IMR-90 (cell line): ENCODE results near the gene NPFFR2. TPM values are rescaled to one million over a fixed set of nuclear protein-coding genes. Genes with fewer than 3 reads are reported as not detected.

Source experiments
- ATAC-seq: fragments of 200-7000 bp; cut with Tn5 transposase; 2 replicates; pipeline ENCODE4 v1.9.1; 2020; ENCODE audit warnings: low read depth, mild to moderate bottlenecking, moderate library complexity
- BruUV-seq: library from RNA; stranded (reverse); fragments of 400-500 nt; replicated peaks from 2 replicates; lab custom pipeline; 2021; lab: Mats Ljungman, UMichigan
- CTCF ChIA-PET: fragments of 300-600 bp; formaldehyde crosslinking; extraction: SDS; loops from one replicate; lab custom pipeline; 2021; ENCODE audit warnings: antibody characterized with exemption; lab: Yijun Ruan, JAX
- POLR2A ChIA-PET: fragments of 300-600 bp; sonication (Branson Sonifier 250); formaldehyde crosslinking; loops from one replicate; lab custom pipeline; 2022; ENCODE audit warnings: antibody characterized with exemption; ENCODE audit not compliant: unreplicated experiment; lab: Charles Lee
- DNase-seq: peaks from one replicate; pipeline ENCODE4 v3.0.0; 2013
- H2AFZ ChIP-seq: replicated peaks from 2 replicates; pipeline ENCODE3; 2013; ENCODE audit warnings: low read length, mild to moderate bottlenecking; ENCODE audit not compliant: poor library complexity
- H2AK5ac ChIP-seq: 2 replicates; pipeline ENCODE4 v1.6.1; 2013; ENCODE audit warnings: low read depth, low read length, inconsistent platforms
- H2AK9ac ChIP-seq: replicated peaks from 2 replicates; pipeline ENCODE3; 2013; ENCODE audit warnings: mild to moderate bottlenecking, low read depth, low read length, moderate library complexity; ENCODE audit not compliant: poor library complexity
- H2BK120ac ChIP-seq: 2 replicates; pipeline ENCODE4 v1.6.1; 2013; ENCODE audit warnings: low read depth, low read length, inconsistent platforms
- H2BK15ac ChIP-seq: 3 replicates; pipeline ENCODE4 v1.6.1; 2013; ENCODE audit warnings: low read depth, low read length, inconsistent platforms
- H2BK20ac ChIP-seq: 2 replicates; pipeline ENCODE4 v1.6.1; 2013; ENCODE audit warnings: low read depth, mild to moderate bottlenecking, inconsistent platforms, low read length, moderate library complexity
- H2BK5ac ChIP-seq: 2 replicates; pipeline ENCODE4 v1.6.1; 2013; ENCODE audit warnings: mild to moderate bottlenecking, low read depth, low read length, inconsistent platforms; ENCODE audit not compliant: poor library complexity, severe bottlenecking
- H3K14ac ChIP-seq: replicated peaks from 2 replicates; pipeline ENCODE4 v1.6.1; 2013; ENCODE audit warnings: low read depth, low read length, inconsistent platforms
- H3K18ac ChIP-seq: 2 replicates; pipeline ENCODE4 v1.6.1; 2013; ENCODE audit warnings: low read depth, low read length, control low read depth
- H3K23ac ChIP-seq: 2 replicates; pipeline ENCODE4 v1.6.1; 2013; ENCODE audit warnings: low read depth, low read length, inconsistent platforms
- H3K27ac ChIP-seq: 2 replicates; pipeline ENCODE4 v1.5.1; 2013; ENCODE audit warnings: mild to moderate bottlenecking, control low read depth, low read length; ENCODE audit not compliant: insufficient read depth
- H3K27me3 ChIP-seq: 2 replicates; pipeline ENCODE4 v1.6.1; 2013; ENCODE audit warnings: low read length; ENCODE audit not compliant: control insufficient read depth, insufficient read depth
- H3K36me3 ChIP-seq: 2 replicates; pipeline ENCODE4 v1.6.1; 2013; ENCODE audit warnings: low read length, mixed read lengths; ENCODE audit not compliant: control insufficient read depth, insufficient read depth
- H3K4ac ChIP-seq: 2 replicates; pipeline ENCODE4 v1.6.1; 2013; ENCODE audit warnings: low read depth, low read length, inconsistent platforms
- H3K4me1 ChIP-seq: 2 replicates; pipeline ENCODE4 v1.6.1; 2013; ENCODE audit warnings: low read length, mixed read lengths; ENCODE audit not compliant: control insufficient read depth, insufficient read depth
- H3K4me2 ChIP-seq: 2 replicates; pipeline ENCODE4 v1.6.1; 2013; ENCODE audit warnings: low read depth, mild to moderate bottlenecking, control low read depth, low read length, moderate library complexity
- H3K4me3 ChIP-seq: 2 replicates; pipeline ENCODE4 v1.5.1; 2013; ENCODE audit warnings: low read depth, mild to moderate bottlenecking, control low read depth, low read length, moderate library complexity; ENCODE audit not compliant: insufficient read depth
- H3K56ac ChIP-seq: 2 replicates; pipeline ENCODE4 v1.6.1; 2013; ENCODE audit warnings: low read length, inconsistent platforms; ENCODE audit not compliant: insufficient read depth; ENCODE audit errors: extremely low read depth
- H3K79me1 ChIP-seq, 2 experiments: 2 replicates each; pipeline ENCODE4 v1.6.1; 2013; ENCODE audit warnings: low read length in 2 of 2, inconsistent platforms in 1 of 2, low read depth in 1 of 2
- H3K9ac ChIP-seq: 2 replicates; pipeline ENCODE4 v1.6.1; 2013; ENCODE audit warnings: low read depth, low read length, control low read depth
- H3K9me1 ChIP-seq: 2 replicates; pipeline ENCODE4 v1.6.1; 2013; ENCODE audit warnings: low read length, inconsistent platforms; ENCODE audit not compliant: insufficient read depth
- H3K9me3 ChIP-seq: 2 replicates; pipeline ENCODE4 v1.6.1; 2013; ENCODE audit warnings: low read length; ENCODE audit not compliant: control insufficient read depth, insufficient read depth
- H4K20me1 ChIP-seq: 2 replicates; pipeline ENCODE4 v1.6.1; 2013; ENCODE audit warnings: low read length, inconsistent platforms; ENCODE audit not compliant: insufficient read depth
- H4K5ac ChIP-seq: 2 replicates; pipeline ENCODE4 v1.6.1; 2013; ENCODE audit warnings: mild to moderate bottlenecking, low read depth, low read length, control low read depth
- H4K8ac ChIP-seq, 2 experiments: 2 replicates each; pipeline ENCODE4 v1.6.1; 2013; ENCODE audit warnings: low read depth in 2 of 2, low read length in 2 of 2, control low read depth in 1 of 2, inconsistent platforms in 1 of 2
- H4K91ac ChIP-seq: 2 replicates; pipeline ENCODE4 v1.6.1; 2013; ENCODE audit warnings: low read depth, low read length, inconsistent platforms; ENCODE audit not compliant: insufficient read depth
- BHLHE40 ChIP-seq: fragments of 150-350 bp; IDR thresholded peaks from 2 replicates; pipeline ENCODE4 v1.6.1; 2016; ENCODE audit warnings: mild to moderate bottlenecking, low read depth, low read length
- CEBPB ChIP-seq: IDR thresholded peaks from 2 replicates; pipeline ENCODE4 v1.6.1; 2012; ENCODE audit warnings: low read depth, low read length, improper control_type of control experiment
- CHD1 ChIP-seq: IDR thresholded peaks from 2 replicates; pipeline ENCODE4 v1.6.1; 2012; ENCODE audit warnings: low read depth, low read length, improper control_type of control experiment
- FOS ChIP-seq: fragments of 150-350 bp; IDR thresholded peaks from 2 replicates; pipeline ENCODE4 v1.6.1; 2016; ENCODE audit warnings: low read depth, low read length
- MAFK ChIP-seq: IDR thresholded peaks from 2 replicates; pipeline ENCODE4 v1.6.1; 2012; ENCODE audit warnings: low read depth, low read length, improper control_type of control experiment
- MAZ ChIP-seq: IDR thresholded peaks from 2 replicates; pipeline ENCODE4 v1.6.1; 2012; ENCODE audit warnings: low read depth, mild to moderate bottlenecking, low read length, improper control_type of control experiment, moderate library complexity, borderline replicate concordance
- MXI1 ChIP-seq: IDR thresholded peaks from 2 replicates; pipeline ENCODE4 v1.6.1; 2012; ENCODE audit warnings: low read depth, mild to moderate bottlenecking, low read length, moderate library complexity, borderline replicate concordance
- NFE2L2 ChIP-seq: fragments of 150-350 bp; IDR thresholded peaks from 2 replicates; pipeline ENCODE4 v1.6.1; 2016; ENCODE audit warnings: low read depth, mild to moderate bottlenecking, low read length
- POLR2A ChIP-seq: IDR thresholded peaks from 2 replicates; pipeline ENCODE4 v1.6.1; 2012; ENCODE audit warnings: mild to moderate bottlenecking, low read depth, low read length
- RAD21 ChIP-seq: IDR thresholded peaks from 2 replicates; pipeline ENCODE4 v1.6.1; 2012; ENCODE audit warnings: low read length, improper control_type of control experiment
- RCOR1 ChIP-seq: IDR thresholded peaks from 2 replicates; pipeline ENCODE4 v1.6.1; 2012; ENCODE audit warnings: mild to moderate bottlenecking, low read length, improper control_type of control experiment; ENCODE audit not compliant: insufficient replicate concordance
- RFX5 ChIP-seq: IDR thresholded peaks from 2 replicates; pipeline ENCODE4 v1.8.0; 2012; ENCODE audit warnings: low read depth, mild to moderate bottlenecking, low read length, moderate library complexity
- SMC3 ChIP-seq: fragments of 150-350 bp; IDR thresholded peaks from 2 replicates; pipeline ENCODE4 v1.6.1; 2016; ENCODE audit warnings: low read depth, mild to moderate bottlenecking, antibody characterized with exemption, low read length, moderate library complexity
- WGBS, 2 experiments: methylation state at CpG; one replicate each; pipeline versions ENCODE4 v1.1.5 to v1.1.7; 2013; ENCODE audit warnings: missing lambda C conversion rate in 2 of 2; ENCODE audit not compliant: insufficient read length in 1 of 2; ENCODE audit errors: extremely low coverage in 2 of 2; 5-methylcytosine and 5-hydroxymethylcytosine counted together
- dilution Hi-C: fragments of 300-500 bp; cut with HindIII; formaldehyde crosslinking; loops from one replicate; pipeline ENCODE4 v1.14.3; 2018; ENCODE audit warnings: low sequenced_read_pairs; ENCODE audit not compliant: unreplicated experiment
- in situ Hi-C: fragments of 300-500 bp; cut with MboI; formaldehyde crosslinking; loops from 3 replicates; pipeline ENCODE4 v1.14.3; 2019; ENCODE audit warnings: low sequenced_read_pairs, inconsistent platforms, mixed read lengths
- intact Hi-C: fragments of 100-400 bp; cut with micrococcal nuclease; formaldehyde crosslinking; loops from 2 replicates; pipeline ENCODE4 v1.10.0; 2022
- polyA plus RNA-seq, 3 experiments: library from polyadenylated mRNA; depleted of rRNA; stranded (reverse); fragments of >200 nt; gene quantifications; 2 replicates each; pipeline ENCODE4 v1.2.3, GENCODE V29; 2012; ENCODE audit warnings: low replicate concordance in 1 of 3
- total RNA-seq: library from RNA; depleted of rRNA; stranded (reverse); fragments of >200 nt; gene quantifications from 2 replicates; pipeline ENCODE4 v1.2.3, GENCODE V29; 2012
- TF ChIP-seq, protein P1 (sequence below): fragments of 150-350 bp; IDR thresholded peaks from 2 replicates; pipeline ENCODE4 v1.6.1; 2017; ENCODE audit warnings: mild to moderate bottlenecking, antibody characterized with exemption, low read length, low read depth
- TF ChIP-seq, protein P2 (sequence below): fragments of 150-350 bp; IDR thresholded peaks from 2 replicates; pipeline ENCODE4 v1.6.1; 2016; ENCODE audit warnings: low read depth, mild to moderate bottlenecking, low read length, moderate library complexity, borderline replicate concordance
- TF ChIP-seq, protein P3 (sequence below): conservative IDR thresholded peaks from 2 replicates; pipeline ENCODE4 v1.5.1; 2012; ENCODE audit warnings: mild to moderate bottlenecking, low read depth, low read length, improper control_type of control experiment

The NPFFR2 gene
- total and polyA plus RNA-seq, 2 of the 4 experiments (the other 2 are of a cell fraction) = not detected

DNA sequence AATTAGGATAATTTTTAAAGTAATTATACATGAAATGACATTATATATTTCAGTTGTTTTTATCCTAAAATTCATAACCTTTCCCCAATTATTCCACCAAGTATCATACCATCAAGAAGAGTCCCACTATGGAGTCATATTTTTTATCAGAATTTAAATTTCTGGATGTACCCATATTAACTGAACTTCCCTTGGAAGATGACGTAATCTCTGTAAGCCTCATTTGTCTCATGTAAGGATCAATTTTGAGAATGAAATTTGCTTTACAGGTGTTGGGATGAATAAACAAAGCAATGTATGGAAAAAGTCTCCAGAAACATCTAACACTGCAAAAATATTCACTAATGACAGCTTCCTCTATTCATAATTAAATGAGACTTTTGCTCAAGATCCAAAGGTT is 147.5 kb downstream of the NPFFR2 start:
- WGBS, 2 experiments = no CpG with 5 or more reads among the region's 1 CpG
- ATAC-seq (no peak), DNase-seq (no peak)
- H3K27me3 ChIP-seq = no peaks in the 10 kb centered on the region
- H2BK120ac ChIP-seq = no peak overlapping the region
- H2AK5ac ChIP-seq = no peak overlapping the region
- no peak overlapping the region for H4K8ac ChIP-seq
- no peaks in the 10 kb centered on the region for H4K20me1 ChIP-seq
- H3K27ac ChIP-seq = no peak overlapping the region
- no peaks in the 10 kb centered on the region for H3K79me1 ChIP-seq
- H3K9ac ChIP-seq = no peak overlapping the region
- no peak overlapping the region for H3K4ac ChIP-seq
- H2BK5ac ChIP-seq = no peak overlapping the region
- no peaks in the 10 kb centered on the region for H3K9me1 ChIP-seq
- no peaks in the 10 kb centered on the region for H3K9me3 ChIP-seq
- in situ Hi-C loops (no loop called here), dilution Hi-C loops (no loop called here), intact Hi-C loops (no loop called here)
- H3K18ac ChIP-seq = no peak overlapping the region
- no peak overlapping the region for H3K14ac ChIP-seq
- H3K36me3 ChIP-seq = no peaks in the 10 kb centered on the region
- H4K91ac ChIP-seq = no peak overlapping the region
- no peak overlapping the region for H3K56ac ChIP-seq
- H3K4me1 ChIP-seq = no peaks in the 10 kb centered on the region
- no peak overlapping the region for H3K4me2 ChIP-seq
- H2AK9ac ChIP-seq = no peak overlapping the region
- POLR2A ChIA-PET = no interaction called here
- TF ChIP-seq, protein P1, sequence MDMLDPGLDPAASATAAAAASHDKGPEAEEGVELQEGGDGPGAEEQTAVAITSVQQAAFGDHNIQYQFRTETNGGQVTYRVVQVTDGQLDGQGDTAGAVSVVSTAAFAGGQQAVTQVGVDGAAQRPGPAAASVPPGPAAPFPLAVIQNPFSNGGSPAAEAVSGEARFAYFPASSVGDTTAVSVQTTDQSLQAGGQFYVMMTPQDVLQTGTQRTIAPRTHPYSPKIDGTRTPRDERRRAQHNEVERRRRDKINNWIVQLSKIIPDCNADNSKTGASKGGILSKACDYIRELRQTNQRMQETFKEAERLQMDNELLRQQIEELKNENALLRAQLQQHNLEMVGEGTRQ = no peak
- TF ChIP-seq, protein P2, sequence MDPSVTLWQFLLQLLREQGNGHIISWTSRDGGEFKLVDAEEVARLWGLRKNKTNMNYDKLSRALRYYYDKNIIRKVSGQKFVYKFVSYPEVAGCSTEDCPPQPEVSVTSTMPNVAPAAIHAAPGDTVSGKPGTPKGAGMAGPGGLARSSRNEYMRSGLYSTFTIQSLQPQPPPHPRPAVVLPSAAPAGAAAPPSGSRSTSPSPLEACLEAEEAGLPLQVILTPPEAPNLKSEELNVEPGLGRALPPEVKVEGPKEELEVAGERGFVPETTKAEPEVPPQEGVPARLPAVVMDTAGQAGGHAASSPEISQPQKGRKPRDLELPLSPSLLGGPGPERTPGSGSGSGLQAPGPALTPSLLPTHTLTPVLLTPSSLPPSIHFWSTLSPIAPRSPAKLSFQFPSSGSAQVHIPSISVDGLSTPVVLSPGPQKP = no peak
- TF ChIP-seq, protein P3, sequence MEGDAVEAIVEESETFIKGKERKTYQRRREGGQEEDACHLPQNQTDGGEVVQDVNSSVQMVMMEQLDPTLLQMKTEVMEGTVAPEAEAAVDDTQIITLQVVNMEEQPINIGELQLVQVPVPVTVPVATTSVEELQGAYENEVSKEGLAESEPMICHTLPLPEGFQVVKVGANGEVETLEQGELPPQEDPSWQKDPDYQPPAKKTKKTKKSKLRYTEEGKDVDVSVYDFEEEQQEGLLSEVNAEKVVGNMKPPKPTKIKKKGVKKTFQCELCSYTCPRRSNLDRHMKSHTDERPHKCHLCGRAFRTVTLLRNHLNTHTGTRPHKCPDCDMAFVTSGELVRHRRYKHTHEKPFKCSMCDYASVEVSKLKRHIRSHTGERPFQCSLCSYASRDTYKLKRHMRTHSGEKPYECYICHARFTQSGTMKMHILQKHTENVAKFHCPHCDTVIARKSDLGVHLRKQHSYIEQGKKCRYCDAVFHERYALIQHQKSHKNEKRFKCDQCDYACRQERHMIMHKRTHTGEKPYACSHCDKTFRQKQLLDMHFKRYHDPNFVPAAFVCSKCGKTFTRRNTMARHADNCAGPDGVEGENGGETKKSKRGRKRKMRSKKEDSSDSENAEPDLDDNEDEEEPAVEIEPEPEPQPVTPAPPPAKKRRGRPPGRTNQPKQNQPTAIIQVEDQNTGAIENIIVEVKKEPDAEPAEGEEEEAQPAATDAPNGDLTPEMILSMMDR = no peak
- no peak for TF ChIP-seq MAFK
- TF ChIP-seq CEBPB = no peak
- TF ChIP-seq POLR2A = no peak
- no peak for TF ChIP-seq MAZ
- TF ChIP-seq SMC3 = no peak
- TF ChIP-seq CHD1 = no peak
- no peak for TF ChIP-seq FOS
- no peak for TF ChIP-seq RCOR1
- TF ChIP-seq MXI1 = no peak
- no peak for TF ChIP-seq NFE2L2
- TF ChIP-seq RFX5 = no peak
- no peak for TF ChIP-seq RAD21
- no peak for TF ChIP-seq BHLHE40
- H4K5ac ChIP-seq = no peak overlapping the region
- CTCF ChIA-PET = no interaction called here
- no TSS peak for BruUV-seq
- H2BK20ac ChIP-seq = no peak overlapping the region
- no peak overlapping the region for H2AFZ ChIP-seq
- H3K4me3 ChIP-seq = no peak overlapping the region
- H2BK15ac ChIP-seq = no peak overlapping the region
- H3K23ac ChIP-seq = no peak overlapping the region
